Breast epithelium (tissue), 3 donors: ENCODE measurements around the gene SOWAHD.

Experiments
- CTCF ChIP-seq, 3 donors: fragments of 450-650 bp; IDR thresholded peaks; one replicate each; pipeline ENCODE4 v1.5.1; 2016 to 2017; ENCODE audit warnings: antibody characterized with exemption in 3 of 3, mild to moderate bottlenecking in 3 of 3, moderate library complexity in 3 of 3
- POLR2A ChIP-seq: fragments of 450-650 bp; IDR thresholded peaks from one replicate; pipeline ENCODE4 v1.6.1; 2016; ENCODE audit warnings: antibody characterized with exemption, mild to moderate bottlenecking, moderate library complexity
- POLR2AphosphoS5 ChIP-seq, 3 donors: sonication (generic); formaldehyde crosslinking; IDR thresholded peaks; one replicate each; pipeline ENCODE4 v1.6.1; 2017; ENCODE audit warnings: antibody characterized with exemption in 3 of 3

GRCh38 chrX:119753639-119754257 lies 4.6 kb upstream of the SOWAHD start:
- no peak for TF ChIP-seq CTCF (IDR thresholded peaks at IDR 0.05)
- TF ChIP-seq POLR2A: no peak
- TF ChIP-seq POLR2AphosphoS5 (IDR thresholded peaks at IDR 0.05): no peak
